ENCODE results near the gene DFFB. TPM values are rescaled to one million over a fixed set of nuclear protein-coding genes. Genes with fewer than 3 reads are reported as not detected.

DFFB gene
- total and polyA plus RNA-seq, 2 of the 13 experiments (the other 11 are each of a cell fraction or from before 2014, with no cell fraction given), result 4.6 to 9.3 TPM

DNA sequence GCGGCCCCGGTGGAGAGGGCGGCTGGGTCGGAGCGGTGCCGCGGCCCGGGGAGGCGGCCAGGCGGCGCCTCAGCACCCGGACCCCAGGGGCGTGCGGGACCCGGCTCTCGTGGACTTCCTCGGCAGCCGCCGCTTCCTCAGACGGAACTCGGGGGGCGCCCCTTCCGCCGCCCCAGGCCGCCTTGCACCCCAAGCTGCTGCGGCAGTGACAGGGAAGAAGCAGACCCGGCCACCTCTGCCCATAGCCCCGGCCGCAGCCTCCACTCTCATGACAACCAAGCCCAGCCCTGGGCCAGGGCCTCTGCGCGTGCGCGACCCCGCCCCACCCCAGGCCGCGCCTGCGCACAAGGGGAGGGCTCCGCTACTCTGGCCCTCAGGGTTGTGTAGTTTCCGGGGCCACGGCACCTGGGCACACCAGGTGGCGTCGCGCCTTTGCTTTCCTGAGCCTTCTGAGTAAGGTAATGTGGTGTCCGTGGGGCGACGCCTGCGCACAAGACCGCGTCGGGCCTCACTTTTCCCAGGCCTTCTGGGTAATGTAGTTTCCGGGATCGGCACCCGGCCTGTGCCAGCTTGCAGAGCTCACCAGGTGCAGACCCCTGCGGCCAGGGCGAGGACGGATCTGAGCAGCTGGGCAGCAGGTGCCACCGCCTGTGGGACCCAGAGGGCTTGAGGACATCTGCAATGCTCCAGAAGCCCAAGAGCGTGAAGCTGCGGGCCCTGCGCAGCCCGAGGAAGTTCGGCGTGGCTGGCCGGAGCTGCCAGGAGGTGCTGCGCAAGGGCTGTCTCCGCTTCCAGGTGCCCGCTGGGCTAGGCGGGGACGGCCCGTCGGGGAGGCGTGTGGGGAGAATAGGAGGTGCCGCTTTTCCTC, at the start of gene DFFB, which contains the start of gene CEP104 (continued):
- TF ChIP-seq ARID4A (CRISPR knock-in tag; IDR thresholded peaks at IDR 0.05; ENCODE audit: borderline replicate concordance) (peak; percentile 78), STAT5B (CRISPR knock-in tag; IDR thresholded peaks at IDR 0.05) (peak; percentile 7; the same call in 1 of the 2 replicates), ZFX (CRISPR knock-in tag; IDR thresholded peaks at IDR 0.05; ENCODE audit: low read depth) (peak; percentile 95), ZNF563 (CRISPR knock-in tag; IDR thresholded peaks at IDR 0.05) (peak; percentile 35), NR2F6 (IDR thresholded peaks at IDR 0.05) (no peak), NR2F6 (CRISPR knock-in tag; IDR thresholded peaks at IDR 0.05) (peak; percentile 22; the same call in 1 of the 2 replicates), TRAFD1 (CRISPR knock-in tag; IDR thresholded peaks at IDR 0.05; ENCODE audit: borderline replicate concordance) (0 out of 2 replicates have a peak, but pooled peaks have one; percentile 72), ZNF274 (CRISPR knock-in tag; IDR thresholded peaks at IDR 0.05) (peak; percentile 26; the same call in 1 of the 2 replicates)
- TF ChIP-seq, protein P1, sequence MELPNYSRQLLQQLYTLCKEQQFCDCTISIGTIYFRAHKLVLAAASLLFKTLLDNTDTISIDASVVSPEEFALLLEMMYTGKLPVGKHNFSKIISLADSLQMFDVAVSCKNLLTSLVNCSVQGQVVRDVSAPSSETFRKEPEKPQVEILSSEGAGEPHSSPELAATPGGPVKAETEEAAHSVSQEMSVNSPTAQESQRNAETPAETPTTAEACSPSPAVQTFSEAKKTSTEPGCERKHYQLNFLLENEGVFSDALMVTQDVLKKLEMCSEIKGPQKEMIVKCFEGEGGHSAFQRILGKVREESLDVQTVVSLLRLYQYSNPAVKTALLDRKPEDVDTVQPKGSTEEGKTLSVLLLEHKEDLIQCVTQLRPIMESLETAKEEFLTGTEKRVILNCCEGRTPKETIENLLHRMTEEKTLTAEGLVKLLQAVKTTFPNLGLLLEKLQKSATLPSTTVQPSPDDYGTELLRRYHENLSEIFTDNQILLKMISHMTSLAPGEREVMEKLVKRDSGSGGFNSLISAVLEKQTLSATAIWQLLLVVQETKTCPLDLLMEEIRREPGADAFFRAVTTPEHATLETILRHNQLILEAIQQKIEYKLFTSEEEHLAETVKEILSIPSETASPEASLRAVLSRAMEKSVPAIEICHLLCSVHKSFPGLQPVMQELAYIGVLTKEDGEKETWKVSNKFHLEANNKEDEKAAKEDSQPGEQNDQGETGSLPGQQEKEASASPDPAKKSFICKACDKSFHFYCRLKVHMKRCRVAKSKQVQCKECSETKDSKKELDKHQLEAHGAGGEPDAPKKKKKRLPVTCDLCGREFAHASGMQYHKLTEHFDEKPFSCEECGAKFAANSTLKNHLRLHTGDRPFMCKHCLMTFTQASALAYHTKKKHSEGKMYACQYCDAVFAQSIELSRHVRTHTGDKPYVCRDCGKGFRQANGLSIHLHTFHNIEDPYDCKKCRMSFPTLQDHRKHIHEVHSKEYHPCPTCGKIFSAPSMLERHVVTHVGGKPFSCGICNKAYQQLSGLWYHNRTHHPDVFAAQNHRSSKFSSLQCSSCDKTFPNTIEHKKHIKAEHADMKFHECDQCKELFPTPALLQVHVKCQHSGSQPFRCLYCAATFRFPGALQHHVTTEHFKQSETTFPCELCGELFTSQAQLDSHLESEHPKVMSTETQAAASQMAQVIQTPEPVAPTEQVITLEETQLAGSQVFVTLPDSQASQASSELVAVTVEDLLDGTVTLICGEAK (IDR thresholded peaks at IDR 0.05), result no peak
- TF ChIP-seq, protein P1 (CRISPR knock-in tag; IDR thresholded peaks at IDR 0.05), result peak; percentile 73; the same call in 1 of the 2 replicates

All from HepG2 (cell line).